Heart left ventricle (tissue), 16 donors: ENCODE measurements around the gene BBOF1. TPM values are rescaled to one million over a fixed set of nuclear protein-coding genes. Genes with fewer than 3 reads are reported as not detected.
A peak's percentile ranks its signal among the peaks of the same experiment; 100 is the strongest.

Experiments
- ATAC-seq, 4 donors: fragments of 200-7000 bp; cut with Tn5 transposase; one replicate each; pipeline ENCODE4 v1.9.1; 2020 to 2022; ENCODE audit warnings: moderate library complexity in 4 of 4, mild to moderate bottlenecking in 3 of 4, moderate number of reproducible peaks in 1 of 4
- DNase-seq, 5 donors: peaks; one replicate each; pipeline ENCODE4 v3.0.0-alpha.2; 2020
- H3K27ac ChIP-seq, 12 donors: fragments of 200-600 bp; sonication (generic) in 4 of 12; one replicate each; pipeline versions ENCODE4 v1.5.0 to v1.8.0; 2016 to 2022; ENCODE audit warnings: mild to moderate bottlenecking in 2 of 12
- H3K27me3 ChIP-seq, 9 donors: fragments of 200-600 bp; sonication (generic) in 2 of 9; one replicate each; pipeline versions ENCODE4 v1.5.1 to v1.8.0; 2016 to 2022; ENCODE audit warnings: mild to moderate bottlenecking in 3 of 9
- H3K36me3 ChIP-seq, 9 donors: fragments of 200-600 bp; sonication (generic) in 2 of 9; one replicate each; pipeline versions ENCODE4 v1.5.0 to v1.8.0; 2018 to 2022; ENCODE audit warnings: mild to moderate bottlenecking in 2 of 9
- H3K4me1 ChIP-seq, 12 donors: fragments of 200-600 bp; sonication (generic) in 4 of 12; one replicate each; pipeline versions ENCODE4 v1.5.0 to v1.8.0; 2016 to 2022; ENCODE audit warnings: mild to moderate bottlenecking in 3 of 12
- H3K4me3 ChIP-seq, 12 donors: fragments of 200-600 bp; sonication (generic) in 4 of 12; one replicate each; pipeline versions ENCODE4 v1.5.0 to v1.8.0; 2017 to 2022; ENCODE audit warnings: mild to moderate bottlenecking in 9 of 12, moderate library complexity in 4 of 12
- H3K9me3 ChIP-seq, 12 donors: fragments of 200-600 bp; sonication (generic) in 4 of 12; one replicate each; pipeline versions ENCODE4 v1.5.0 to v1.8.0; 2016 to 2022; ENCODE audit warnings: mild to moderate bottlenecking in 1 of 12
- CTCF ChIP-seq, 12 donors: fragments of 200-600 bp; sonication (generic) in 4 of 12; IDR thresholded peaks; one replicate each; pipeline versions ENCODE4 v1.5.0 to v1.8.0; 2018 to 2022; ENCODE audit warnings: antibody characterized with exemption in 12 of 12, mild to moderate bottlenecking in 5 of 12
- POLR2A ChIP-seq, 2 donors: fragments of 450-650 bp; IDR thresholded peaks; one replicate each; pipeline ENCODE4 v1.6.1; 2017; ENCODE audit warnings: antibody characterized with exemption in 2 of 2, mild to moderate bottlenecking in 2 of 2, moderate library complexity in 2 of 2
- WGBS, 4 donors: extraction: QIAGEN DNeasy Blood & Tissue Kit in 2 of 4; methylation state at CpG; one replicate each; pipeline versions ENCODE4 v1.1.5 to v1.1.7; 2013 to 2018; 5-methylcytosine and 5-hydroxymethylcytosine counted together
- intact Hi-C, 10 donors: fragments of 100-400 bp; cut with DNase I; formaldehyde crosslinking; loops; one replicate each; pipeline versions ENCODE4 v1.11.1 to v1.14.2; 2022
- polyA plus RNA-seq, 2 donors: library from polyadenylated mRNA; stranded (reverse); fragments of 200-250 nt; gene quantifications; one replicate each; pipeline ENCODE4 v1.2.3, GENCODE V29; 2013
- total RNA-seq, 9 donors: library from RNA; depleted of rRNA in 2 of 9; stranded (reverse); fragments of >200 nt in 2 of 9; fragmentation: NEBNext Ultra II Directional in 3 of 9; extraction: Animal tissue kit (Norgen Biotek cat#: 25700) in 3 of 9; gene quantifications; one replicate each; pipeline versions ENCODE4 v1.1.0 to v1.2.4, GENCODE V29; 2016 to 2023
- donor health status: ischemic (EF 13 %, LVEDD 7.1; RV severe dilation, severe dysfunction).
- donor health status: healthy with polysubstance abuse.
- donor health status: DM: no; HTN: yes; CAD: no.
- donor health status: DM: no; HTN: no; CAD: no.
- donor health status: ischemic (EF 25% LVEDD 6.9; RV normal size, moderate dysfunction).
- donor health status: ischemic (EF 25% LVEDD 5.7; RV mildly dilated, moderate dysfunction).
- donor health status: healthy.
- donor health status: DM: yes; HTN: yes; CAD: no.
- donor health status: ischemic (EF 35%, LVEDD 5.7; RV mildly dilated, moderate dysfunction).
- donor health status: nonischemic (EF 11% LVEDD 7.7; RV severe dilation, severe dysfunction).
- donor health status: DM: yes; HTN: yes; CAD: no.
- donor health status: PGD.
- donor health status: ischemic (EF 29% LVEDD 5.4; RV normal size, mild dysfunction).
- donor health status: nonischemic (EF 23%, LVEDD 6.1; RV moderate dilation, normal function).

Gene BBOF1
- total and polyA plus RNA-seq, 11 donors = 2.1 to 8.9 (median 4.0) TPM

DNA sequence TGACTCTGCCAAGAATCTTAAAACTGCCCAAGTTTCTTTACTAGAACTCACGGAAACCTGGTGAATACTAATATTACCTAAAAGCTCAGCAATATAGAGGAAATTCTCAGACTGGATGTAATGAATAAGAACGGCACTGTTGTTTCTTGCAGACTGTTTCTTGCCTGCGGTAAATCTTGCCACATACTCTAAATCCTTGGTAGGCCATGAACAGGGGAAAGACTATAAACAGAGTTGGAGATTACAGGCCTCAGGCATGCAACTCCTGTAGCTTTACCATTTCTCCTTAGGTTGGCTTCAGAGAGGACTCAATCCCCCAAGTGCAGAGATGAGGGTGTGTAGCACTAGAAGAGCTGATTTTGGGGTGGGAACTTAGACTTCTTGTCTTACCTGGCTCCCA, 64.0 kb downstream of the BBOF1 start:
- Histone ChIP-seq H3K9me3 (no peaks in the 10 kb centered on the region), H3K4me3 (peak overlapping the region in 10 of 12 donors; percentile 37 to 90 (median 81)), H3K4me1 (peaks cover 0 to 43% (median 20%) of the 10 kb centered on the region in 12 donors), H3K36me3 (no peaks in the 10 kb centered on the region), H3K27ac (peak overlapping the region in 4 of 12 donors; percentile 68 to 94 (median 86)), H3K27me3 (no peaks in the 10 kb centered on the region)
- TF ChIP-seq CTCF (IDR thresholded peaks at IDR 0.05) (no peak), POLR2A (IDR thresholded peaks at IDR 0.05) (no peak)
- 75 to 87% (median 81%) methylated on average over 3 of the region's 3 CpGs for WGBS, 4 donors
- intact Hi-C loops = loop anchor here in 1 of 10 donors (5.0 kb wide), 1 partner anchor 66 kb away; the partner anchor contains the start of genes BBOF1 and ENTPD5
- ATAC-seq (no peak), DNase-seq (no peak)

- no peaks in the 10 kb centered on the region for H3K27me3 ChIP-seq
- H3K4me1 ChIP-seq = peaks cover 0 to 43% (median 20%) of the 10 kb centered on the region in 12 donors
- H3K4me3 ChIP-seq = peak overlapping the region; percentile 37 to 90 (median 79)
- 0 to 2% (median 1%) methylated on average over 15 of the region's 15 CpGs for WGBS, 4 donors
- intact Hi-C loops = loop anchor here in 2 of 10 donors (2.0 to 5.0 kb wide), 2 partner anchors 65 to 67 kb away; partner anchors contain the start of genes BBOF1 (in 2 of the 2) and ENTPD5 (in 2 of the 2)
- H3K27ac ChIP-seq = peak overlapping the region; percentile 18 to 94 (median 81)
- ATAC-seq (peak in 3 of 4 donors; percentile 2 to 41 (median 21)), DNase-seq (no peak)
- TF ChIP-seq CTCF (IDR thresholded peaks at IDR 0.05) (no peak), POLR2A (IDR thresholded peaks at IDR 0.05) (no peak)
- no peaks in the 10 kb centered on the region for H3K9me3 ChIP-seq
- H3K36me3 ChIP-seq = no peaks in the 10 kb centered on the region
Measured at GRCh38 chr14:74083784-74084276, 64.7 kb downstream of the BBOF1 start.

DNA sequence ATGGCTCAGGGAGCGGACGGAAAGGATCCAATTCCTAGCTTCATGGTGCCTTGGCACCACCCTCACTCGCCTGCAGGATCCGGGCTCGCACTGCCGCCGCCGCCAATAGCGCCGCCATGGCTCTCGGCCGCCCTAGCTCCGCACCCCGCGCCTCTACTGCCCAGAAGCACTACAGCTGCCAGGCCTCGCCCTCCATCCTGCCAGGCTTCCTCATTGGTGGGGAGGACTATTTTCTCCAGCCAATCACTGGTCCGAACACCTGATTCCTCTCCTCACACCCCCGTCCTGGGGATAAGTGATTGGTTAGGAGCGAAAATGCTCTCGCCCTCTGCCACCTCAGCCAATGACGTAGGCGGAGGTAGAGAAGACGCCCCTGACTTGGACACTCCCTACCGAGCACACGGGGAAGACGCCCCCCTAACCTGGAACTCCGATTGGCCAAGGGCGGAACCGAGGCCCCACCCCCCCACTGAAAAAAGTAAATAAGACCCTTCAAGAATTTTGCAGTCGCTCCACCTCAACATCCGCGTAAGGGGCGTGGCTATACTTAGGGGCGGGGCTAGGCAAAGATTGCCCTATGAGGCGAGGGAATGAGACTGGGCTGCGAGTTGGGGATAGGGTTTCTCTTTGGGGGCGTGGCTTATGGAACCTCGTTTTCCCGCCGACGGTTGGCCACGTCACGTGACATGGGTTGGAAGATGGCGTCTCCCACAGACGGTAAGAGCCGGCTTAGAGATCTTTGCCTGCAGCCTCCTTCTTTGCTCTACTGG, 65.3 kb downstream of the BBOF1 start, which contains the start of the genes ALDH6A1 and LIN52:
TSS of gene ALDH6A1 (minus strand) at position 177 of the 770 bp plus-strand sequence. CDS start at position 118, 59 bp downstream.
TSS of gene LIN52 (plus strand) at position 680 of the 770 bp plus-strand sequence. CDS start at position 699, 19 bp downstream.
- Histone ChIP-seq H3K27ac (peak within 1 kb of the TSS; percentile 53 to 94 (median 81)), H3K4me1 (peaks cover 0 to 43% (median 20%) of the 10 kb centered on the region in 12 donors), H3K9me3 (no peaks in the 10 kb centered on the region), H3K27me3 (no peaks in the 10 kb centered on the region), H3K4me3 (peak within 1 kb of the TSS; percentile 59 to 90 (median 81)), H3K36me3 (no peaks in the 10 kb centered on the region)
- DNase-seq = peak; percentile 96 to 99 (median 99)
- WGBS, 4 donors = 0% methylated on average over 32 to 46 of the region's 46 CpGs
- intact Hi-C loops = loop anchor here in 2 of 10 donors (2.0 to 5.0 kb wide), 2 partner anchors 66 to 67 kb away; partner anchors contain the start of genes BBOF1 (in 2 of the 2) and ENTPD5 (in 2 of the 2)
- TF ChIP-seq CTCF (IDR thresholded peaks at IDR 0.05) (peak in 2 of 12 donors; percentile 5 to 37), POLR2A (IDR thresholded peaks at IDR 0.05) (peak; percentile 65 to 91)
- peak; percentile 97 to 98 (median 98) for ATAC-seq
